B cell (primary cell): ENCODE data around the gene SPATA20. TPM values are rescaled to one million over a fixed set of nuclear protein-coding genes. Genes with fewer than 3 reads are reported as not detected.

ENCODE experiments used
- ATAC-seq: fragments of 200-7000 bp; cut with Tn5 transposase; one replicate; pipeline ENCODE4 v1.10.0; 2021; ENCODE audit warnings: low read depth, mild to moderate bottlenecking, moderate number of reproducible peaks, moderate library complexity
- CTCF ChIA-PET: fragments of 350-600 bp; sonication (Branson Sonifier 250); formaldehyde crosslinking; loops from one replicate; lab custom pipeline; 2021; ENCODE audit warnings: antibody characterized with exemption, inconsistent platforms; lab: Charles Lee
- POLR2A ChIA-PET: fragments of 350-600 bp; sonication (Branson Sonifier 250); formaldehyde crosslinking; loops from one replicate; lab custom pipeline; 2021; ENCODE audit warnings: antibody characterized with exemption; lab: Charles Lee
- DNase-seq: peaks from one replicate; pipeline ENCODE4 v3.0.0; 2013
- H2AFZ ChIP-seq: 2 replicates; pipeline ENCODE4 v1.6.1; 2012; ENCODE audit warnings: mild to moderate bottlenecking, low read depth, low read length; ENCODE audit not compliant: insufficient read depth, poor library complexity, severe bottlenecking
- H3K27ac ChIP-seq, 2 donors: 1 replicate in 1 of 2; 2 replicates in 1 of 2; pipeline ENCODE4 v1.5.1; 2012 to 2013; ENCODE audit warnings: low read length in 2 of 2, mild to moderate bottlenecking in 2 of 2, moderate library complexity in 1 of 2
- H3K27me3 ChIP-seq, 4 experiments: fragments of 200-600 bp in 1 of 4; sonication (generic) in 1 of 4; replicated peaks in 1 of 4; 1 replicate in 2 of 4; 2 replicates in 2 of 4; pipeline versions ENCODE4 v1.6.1 to v1.7.0; 2013 to 2016; ENCODE audit warnings: low read length in 3 of 4, mild to moderate bottlenecking in 2 of 4, mixed read lengths in 1 of 4, moderate library complexity in 1 of 4; ENCODE audit not compliant: insufficient read depth in 4 of 4, control insufficient read depth in 3 of 4; ENCODE audit errors: control extremely low read depth in 1 of 4
- H3K36me3 ChIP-seq, 2 experiments: replicated peaks in 1 of 2; 1 replicate in 1 of 2; 2 replicates in 1 of 2; pipeline versions ENCODE4 v1.6.1 to v1.7.1; 2013; ENCODE audit warnings: low read length in 1 of 2; ENCODE audit not compliant: insufficient read depth in 2 of 2, control insufficient read depth in 1 of 2; ENCODE audit errors: control extremely low read depth in 1 of 2, extremely low read depth in 1 of 2
- H3K4me1 ChIP-seq, 2 donors: fragments of 200-600 bp in 1 of 2; sonication (generic) in 1 of 2; 1 replicate in 1 of 2; 2 replicates in 1 of 2; pipeline versions ENCODE4 v1.5.1 to v1.6.1; 2013 to 2017; ENCODE audit warnings: low read length in 2 of 2; ENCODE audit not compliant: control insufficient read depth in 2 of 2, insufficient read depth in 2 of 2
- H3K4me2 ChIP-seq: replicated peaks from 2 replicates; pipeline ENCODE3; 2012; ENCODE audit warnings: mild to moderate bottlenecking, low read depth, low read length; ENCODE audit not compliant: poor library complexity, severe bottlenecking
- H3K4me3 ChIP-seq, 5 experiments: fragments of 200-600 bp in 1 of 5; sonication (generic) in 1 of 5; 1 replicate in 3 of 5; 2 replicates in 2 of 5; pipeline versions ENCODE4 v1.5.1 to v1.7.0; 2011 to 2016; ENCODE audit warnings: low read length in 4 of 5, mild to moderate bottlenecking in 4 of 5, low read depth in 2 of 5, control low read depth in 1 of 5, moderate library complexity in 1 of 5; ENCODE audit not compliant: insufficient read depth in 1 of 5; ENCODE audit errors: control extremely low read depth in 1 of 5, extremely low read depth in 1 of 5
- H3K79me2 ChIP-seq: fragments of 200-600 bp; sonication (generic); one replicate; pipeline ENCODE4 v1.6.0; 2016; ENCODE audit warnings: low read length; ENCODE audit not compliant: control insufficient read depth, insufficient read depth
- H3K9ac ChIP-seq: fragments of 200-600 bp; sonication (generic); 2 replicates; pipeline ENCODE4 v1.6.1; 2017; ENCODE audit warnings: mild to moderate bottlenecking, low read length, moderate library complexity
- H3K9me3 ChIP-seq, 3 donors: one replicate each; pipeline versions ENCODE4 v1.6.1 to v1.7.1; 2013; ENCODE audit warnings: low read length in 2 of 3; ENCODE audit not compliant: control insufficient read depth in 2 of 3, insufficient read depth in 1 of 3; ENCODE audit errors: control extremely low read depth in 1 of 3
- H4K20me1 ChIP-seq: 2 replicates; pipeline ENCODE4 v1.6.0; 2012; ENCODE audit warnings: mild to moderate bottlenecking, low read length; ENCODE audit not compliant: insufficient read depth, control insufficient read depth, poor library complexity, severe bottlenecking
- H3K27ac Mint-ChIP-seq: one replicate; pipeline ENCODE4 v1.8.0; 2021; ENCODE audit warnings: mixed read lengths
- H3K27me3 Mint-ChIP-seq: one replicate; pipeline ENCODE4 v1.8.0; 2021; ENCODE audit warnings: mixed read lengths
- H3K4me1 Mint-ChIP-seq: one replicate; pipeline ENCODE4 v1.8.0; 2021; ENCODE audit warnings: mixed read lengths
- H3K4me3 Mint-ChIP-seq: one replicate; pipeline ENCODE4 v1.8.0; 2021; ENCODE audit warnings: mixed read lengths
- H3K9me3 Mint-ChIP-seq: one replicate; pipeline ENCODE4 v1.8.0; 2022; ENCODE audit warnings: mixed read lengths; ENCODE audit not compliant: insufficient read depth
- CTCF ChIP-seq: fragments of 200-600 bp; IDR thresholded peaks from one replicate; pipeline ENCODE4 v1.8.0; 2022; ENCODE audit warnings: antibody characterized with exemption, mild to moderate bottlenecking
- EZH2 ChIP-seq: IDR thresholded peaks from 2 replicates; pipeline ENCODE4 v1.6.1; 2012; ENCODE audit warnings: borderline replicate concordance, low read depth, mild to moderate bottlenecking, moderate library complexity, low read length; ENCODE audit not compliant: insufficient read depth, poor library complexity, severe bottlenecking
- WGBS: methylation state at CpG from one replicate; pipeline ENCODE4 v1.1.5; 2013; ENCODE audit warnings: missing lambda C conversion rate; ENCODE audit not compliant: insufficient coverage; 5-methylcytosine and 5-hydroxymethylcytosine counted together
- intact Hi-C: fragments of 100-400 bp; cut with micrococcal nuclease; formaldehyde crosslinking; loops from one replicate; pipeline ENCODE4 v1.10.0; 2022
- polyA plus RNA-seq: library from polyadenylated mRNA; depleted of rRNA; stranded (reverse); fragments of >200 nt; gene quantifications from 2 replicates; pipeline ENCODE4 v1.2.3, GENCODE V29; 2012
- total RNA-seq, 2 donors: library from RNA; stranded (reverse); fragments of 120-200 nt in 1 of 2; gene quantifications; 1 replicate in 1 of 2; 2 replicates in 1 of 2; pipeline versions ENCODE4 v1.2.3 to v1.2.4, GENCODE V29; 2013 to 2022

SPATA20 gene
- total and polyA plus RNA-seq, 2 donors (not counting 1 experiment from before 2014, with no cell fraction given), result 61.7 to 68.5 TPM

- intact Hi-C loops, result loop anchor here (1.0 to 5.0 kb wide), 4 partner anchors 17 to 164 kb away; partner anchors contain the start of genes ANKRD40, CACNA1G, MYCBPAP and RSAD1
- peaks cover 7% of the 10 kb centered on the region for H3K27me3 Mint-ChIP-seq
- H3K27ac Mint-ChIP-seq, result no peak overlapping the region
- TF ChIP-seq EZH2, result no peak
- TF ChIP-seq CTCF, result no peak
- H3K4me1 Mint-ChIP-seq, result peaks cover 21% of the 10 kb centered on the region
- no peaks in the 10 kb centered on the region for H3K9me3 Mint-ChIP-seq
- Histone ChIP-seq H3K36me3 (no peaks in the 10 kb centered on the region), H3K79me2 (no peaks in the 10 kb centered on the region), H3K27ac (no peak overlapping the region), H3K27me3 (peaks cover 0 to 15% (median 5%) of the 10 kb centered on the region in 4 experiments), H2AFZ (peak overlapping the region; percentile 97), H3K4me1 (peaks cover 19 to 28% of the 10 kb centered on the region in 2 donors), H3K4me2 (peak overlapping the region; percentile 93), H4K20me1 (no peaks in the 10 kb centered on the region), H3K9ac (peak overlapping the region; percentile 70), H3K9me3 (no peaks in the 10 kb centered on the region), H3K4me3 (peak overlapping the region in 1 of 5 experiments; percentile 73)
- 91% methylated on average over 13 of the region's 16 CpGs for WGBS
- POLR2A ChIA-PET, result interaction anchor here (1.2 to 1.4 kb wide), 2 partner anchors 22 to 324 kb away, joined by 3 to 6 read pairs; partner anchors contain the start of gene TOB1
- no peak for ATAC-seq
- DNase-seq, result no peak
- CTCF ChIA-PET, result interaction anchor here (0.6 to 1.9 kb wide), 10 partner anchors 8 to 299 kb away, joined by 3 to 9 read pairs (median 3); partner anchors contain the start of gene RSAD1
- H3K4me3 Mint-ChIP-seq, result peak overlapping the region; percentile 95
These were observed 3.9 kb upstream of the SPATA20 start for GRCh38 chr17:50542795-50543774.
